Cardiac muscle cell (in vitro differentiated cells and primary cell): Measurements from ENCODE around the gene GMNN. TPM values are rescaled to one million over a fixed set of nuclear protein-coding genes. Genes with fewer than 3 reads are reported as not detected.
A peak's percentile ranks its signal among the peaks of the same experiment; 100 is the strongest.
"Not testable (repeated sequence)": the region's sequence is repeated elsewhere in the genome, so short reads cannot be mapped to it uniquely, and the experiment has no call there.

Experiments used
- DNase-seq, 2 donors: peaks; one replicate each; pipeline versions ENCODE4 v3.0.0 to v3.0.0-alpha.2; 2010 to 2017; ENCODE audit warnings: low read depth in 1 of 2, low spot score in 1 of 2
- H3K27ac ChIP-seq: fragments of 200-600 bp; sonication (generic); 2 replicates; pipeline ENCODE4 v1.5.1; 2016
- H3K27me3 ChIP-seq: fragments of 200-600 bp; sonication (generic); 2 replicates; pipeline ENCODE4 v1.6.0; 2016; ENCODE audit warnings: control low read depth
- H3K36me3 ChIP-seq: fragments of 200-600 bp; sonication (generic); 2 replicates; pipeline ENCODE4 v1.5.1; 2016; ENCODE audit warnings: control low read depth
- H3K4me1 ChIP-seq: fragments of 200-600 bp; sonication (generic); 2 replicates; pipeline ENCODE4 v1.8.1; 2017; ENCODE audit warnings: low read depth, mild to moderate bottlenecking, mixed run types
- H3K4me3 ChIP-seq: fragments of 200-600 bp; sonication (generic); 2 replicates; pipeline ENCODE4 v1.5.1; 2016; ENCODE audit warnings: mild to moderate bottlenecking
- H3K9me3 ChIP-seq: fragments of 200-600 bp; sonication (generic); 2 replicates; pipeline ENCODE4 v1.5.1; 2017; ENCODE audit warnings: low read depth, mild to moderate bottlenecking, control low read depth
- polyA plus RNA-seq: library from polyadenylated mRNA; unstranded; fragments of >200 nt; fragmentation: Nextera tagmentation; extraction: Ambion mirVana; gene quantifications from 2 replicates; pipeline ENCODE4 v1.2.1, GENCODE V29; 2016
- total RNA-seq: library from RNA; depleted of rRNA; stranded (reverse); fragments of >200 nt; gene quantifications from 2 replicates; pipeline ENCODE4 v1.2.3, GENCODE V29; 2016
- TF ChIP-seq, protein P1 (sequence below): IDR thresholded peaks from 2 replicates; pipeline ENCODE4 v1.5.1; 2012; ENCODE audit warnings: low read depth, mild to moderate bottlenecking, low read length

The GMNN gene
- total and polyA plus RNA-seq, 2 experiments from 2014 or later = 33.4 to 82.7 TPM

DNA sequence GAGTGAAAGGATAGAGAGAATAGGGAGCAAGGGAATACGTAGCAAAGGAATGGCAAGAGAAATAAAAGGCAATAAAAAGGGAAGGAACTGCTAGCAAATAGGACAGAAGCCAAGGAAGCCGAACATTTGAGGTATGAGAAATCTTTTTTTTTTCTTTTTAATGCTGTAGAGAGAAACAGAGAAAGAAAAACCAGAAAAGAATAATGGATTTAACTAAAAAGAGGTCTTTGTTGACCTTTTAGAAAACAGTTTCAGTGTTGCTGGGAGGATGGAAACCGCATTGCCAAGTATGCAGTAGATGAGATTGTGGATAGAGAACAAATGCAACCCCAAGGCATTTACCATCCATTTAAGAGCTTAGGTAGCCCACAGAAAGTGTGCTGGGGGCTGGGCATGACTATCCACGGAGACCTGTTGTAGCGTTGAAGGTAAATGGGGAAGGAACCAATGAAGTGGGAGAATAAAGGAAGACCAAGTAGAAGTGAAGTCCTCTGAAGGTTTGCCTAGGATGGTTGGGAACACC, 32.5 kb upstream of the GMNN start:
- no peak for DNase-seq
- Histone ChIP-seq H3K4me1 (no peaks in the 10 kb centered on the region), H3K9me3 (no peaks in the 10 kb centered on the region), H3K36me3 (no peaks in the 10 kb centered on the region), H3K27ac (no peak overlapping the region), H3K27me3 (no peaks in the 10 kb centered on the region), H3K4me3 (no peak overlapping the region)
- TF ChIP-seq, protein P1, sequence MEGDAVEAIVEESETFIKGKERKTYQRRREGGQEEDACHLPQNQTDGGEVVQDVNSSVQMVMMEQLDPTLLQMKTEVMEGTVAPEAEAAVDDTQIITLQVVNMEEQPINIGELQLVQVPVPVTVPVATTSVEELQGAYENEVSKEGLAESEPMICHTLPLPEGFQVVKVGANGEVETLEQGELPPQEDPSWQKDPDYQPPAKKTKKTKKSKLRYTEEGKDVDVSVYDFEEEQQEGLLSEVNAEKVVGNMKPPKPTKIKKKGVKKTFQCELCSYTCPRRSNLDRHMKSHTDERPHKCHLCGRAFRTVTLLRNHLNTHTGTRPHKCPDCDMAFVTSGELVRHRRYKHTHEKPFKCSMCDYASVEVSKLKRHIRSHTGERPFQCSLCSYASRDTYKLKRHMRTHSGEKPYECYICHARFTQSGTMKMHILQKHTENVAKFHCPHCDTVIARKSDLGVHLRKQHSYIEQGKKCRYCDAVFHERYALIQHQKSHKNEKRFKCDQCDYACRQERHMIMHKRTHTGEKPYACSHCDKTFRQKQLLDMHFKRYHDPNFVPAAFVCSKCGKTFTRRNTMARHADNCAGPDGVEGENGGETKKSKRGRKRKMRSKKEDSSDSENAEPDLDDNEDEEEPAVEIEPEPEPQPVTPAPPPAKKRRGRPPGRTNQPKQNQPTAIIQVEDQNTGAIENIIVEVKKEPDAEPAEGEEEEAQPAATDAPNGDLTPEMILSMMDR = no peak

DNA sequence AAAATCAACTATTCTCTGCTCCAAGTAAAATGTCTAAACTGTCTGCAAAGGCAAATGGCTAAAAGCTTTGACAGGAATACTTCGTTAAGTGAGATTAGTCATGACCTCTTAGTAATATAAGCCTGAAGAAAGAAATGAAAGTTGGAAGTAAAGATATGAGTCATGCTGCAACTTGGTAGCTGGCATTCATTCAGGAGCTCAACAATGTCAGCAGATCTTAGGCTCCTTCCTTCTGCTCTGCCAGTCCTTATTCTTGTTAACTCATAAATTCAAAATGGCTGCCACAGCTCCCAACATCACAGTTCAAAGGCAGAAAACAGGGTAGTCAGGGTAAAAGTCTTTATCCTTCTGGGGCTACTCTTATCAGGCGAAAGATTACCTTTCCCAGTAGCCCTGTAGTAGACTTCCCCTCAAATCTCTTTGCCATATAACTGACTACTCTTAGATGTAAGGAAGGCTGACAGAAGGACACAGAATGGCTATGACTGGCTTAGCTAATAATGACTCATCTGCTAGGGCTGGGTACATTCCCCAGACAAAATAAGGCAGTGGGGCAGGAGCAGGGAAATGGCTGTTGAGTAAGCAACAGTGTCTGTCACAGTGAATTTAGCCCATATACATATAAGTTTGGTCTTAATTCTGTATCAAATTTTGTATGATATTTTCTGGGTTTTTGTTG, 31.3 kb upstream of the GMNN start:
- TF ChIP-seq, protein P1 = no peak
- Histone ChIP-seq H3K27ac (no peak overlapping the region), H3K4me3 (no peak overlapping the region), H3K9me3 (no peaks in the 10 kb centered on the region), H3K27me3 (no peaks in the 10 kb centered on the region), H3K4me1 (no peaks in the 10 kb centered on the region), H3K36me3 (no peaks in the 10 kb centered on the region)
- peak in 1 of 2 donors; percentile 96 for DNase-seq

GRCh38 chr6:24743944-24744335, 30.8 kb upstream of the GMNN start:
- Histone ChIP-seq H3K36me3 (no peaks in the 10 kb centered on the region), H3K27ac (no peak overlapping the region), H3K4me3 (no peak overlapping the region), H3K4me1 (no peaks in the 10 kb centered on the region), H3K9me3 (no peaks in the 10 kb centered on the region), H3K27me3 (no peaks in the 10 kb centered on the region)
- TF ChIP-seq, protein P1 = no peak
- DNase-seq = no peak

GRCh38 chr6:24744911-24745310, 29.8 kb upstream of the GMNN start:
- Histone ChIP-seq H3K4me1 (no peaks in the 10 kb centered on the region), H3K27me3 (no peaks in the 10 kb centered on the region), H3K9me3 (no peaks in the 10 kb centered on the region), H3K4me3 (no peak overlapping the region), H3K36me3 (no peaks in the 10 kb centered on the region), H3K27ac (no peak overlapping the region)
- TF ChIP-seq, protein P1 = no peak
- no peak for DNase-seq

- no peak for DNase-seq
- Histone ChIP-seq H3K27ac (no peak overlapping the region), H3K9me3 (no peaks in the 10 kb centered on the region), H3K36me3 (no peaks in the 10 kb centered on the region), H3K4me1 (no peaks in the 10 kb centered on the region), H3K4me3 (no peak overlapping the region), H3K27me3 (no peaks in the 10 kb centered on the region)
- TF ChIP-seq, protein P1 = no peak
Observed at GRCh38 chr6:24749297-24749696, 25.4 kb upstream of the GMNN start.

DNA sequence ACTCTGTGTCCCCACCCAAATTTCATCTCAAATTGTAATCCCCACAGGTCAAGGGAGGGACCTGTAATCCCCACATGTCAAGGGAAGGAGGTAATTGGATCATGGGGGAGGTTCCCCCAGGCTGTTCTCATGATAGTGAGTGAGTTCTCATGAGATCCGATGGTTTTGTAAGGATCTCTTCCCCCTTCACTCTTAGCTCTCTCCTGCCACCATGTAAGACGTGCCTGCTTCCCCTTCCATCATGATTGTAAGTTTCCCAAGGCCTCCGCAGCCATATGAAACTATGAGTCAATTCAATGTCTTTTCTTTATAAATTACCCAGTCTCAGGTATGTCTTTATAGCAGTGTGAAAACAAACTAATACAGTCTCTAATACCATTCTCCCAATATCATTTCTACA, 23.9 kb upstream of the GMNN start:
- H3K27me3 ChIP-seq, H3K4me1 ChIP-seq, H3K9me3 ChIP-seq, DNase-seq, H3K36me3 ChIP-seq, H3K27ac ChIP-seq, H3K4me3 ChIP-seq: not testable (repeated sequence)
